Breast epithelium (tissue), 4 donors: ENCODE measurements around the gene TREM2. TPM values are rescaled to one million over a fixed set of nuclear protein-coding genes. Genes with fewer than 3 reads are reported as not detected.
"Not testable (repeated sequence)": the region's sequence is repeated elsewhere in the genome, so short reads cannot be mapped to it uniquely, and the experiment has no call there.

Experiments
- DNase-seq, 2 donors: peaks; one replicate each; pipeline ENCODE4 v3.0.0-alpha.2; 2019; ENCODE audit warnings: low spot score in 2 of 2
- H3K27ac ChIP-seq, 2 donors: fragments of 200-600 bp; sonication (generic) in 1 of 2; one replicate each; pipeline ENCODE4 v1.5.1; 2016 to 2019; ENCODE audit warnings: mild to moderate bottlenecking in 1 of 2
- H3K27me3 ChIP-seq, 2 donors: fragments of 200-600 bp; sonication (generic) in 1 of 2; one replicate each; pipeline versions ENCODE4 v1.5.1 to v1.6.0; 2017 to 2019; ENCODE audit warnings: control low read depth in 1 of 2, mild to moderate bottlenecking in 1 of 2
- H3K36me3 ChIP-seq: fragments of 200-600 bp; one replicate; pipeline ENCODE4 v1.5.1; 2019
- H3K4me1 ChIP-seq, 2 donors: fragments of 200-600 bp; sonication (generic); one replicate each; pipeline ENCODE4 v1.5.1; 2016 to 2019; ENCODE audit warnings: control low read depth in 1 of 2
- H3K4me3 ChIP-seq, 3 donors: fragments of 200-600 bp; sonication (generic); 1 replicate in 2 of 3; 2 replicates in 1 of 3; pipeline ENCODE4 v1.5.1; 2016 to 2019; ENCODE audit warnings: mild to moderate bottlenecking in 3 of 3, moderate library complexity in 2 of 3
- H3K9me3 ChIP-seq, 2 donors: fragments of 200-600 bp; sonication (generic) in 1 of 2; one replicate each; pipeline ENCODE4 v1.5.1; 2016 to 2019; ENCODE audit warnings: control low read depth in 1 of 2
- CTCF ChIP-seq, 3 donors: fragments of 450-650 bp; IDR thresholded peaks; one replicate each; pipeline ENCODE4 v1.5.1; 2016 to 2017; ENCODE audit warnings: antibody characterized with exemption in 3 of 3, mild to moderate bottlenecking in 3 of 3, moderate library complexity in 3 of 3
- POLR2A ChIP-seq: fragments of 450-650 bp; IDR thresholded peaks from one replicate; pipeline ENCODE4 v1.6.1; 2016; ENCODE audit warnings: antibody characterized with exemption, mild to moderate bottlenecking, moderate library complexity
- POLR2AphosphoS5 ChIP-seq, 3 donors: sonication (generic); formaldehyde crosslinking; IDR thresholded peaks; one replicate each; pipeline ENCODE4 v1.6.1; 2017; ENCODE audit warnings: antibody characterized with exemption in 3 of 3
- intact Hi-C: fragments of 100-400 bp; cut with DNase I; formaldehyde crosslinking; loops from one replicate; pipeline ENCODE4 v1.15.1; 2023; ENCODE audit warnings: low total_unique reads
- total RNA-seq, 3 donors: library from RNA; depleted of rRNA; stranded (reverse); fragments of >200 nt; gene quantifications; one replicate each; pipeline ENCODE4 v1.1.0, GENCODE V29; 2016

The TREM2 gene
- total RNA-seq, 3 donors from 2014 or later: 7.7 to 31.6 (median 10.5) TPM

GRCh38 chr6:41122373-41122772 is 40.5 kb downstream of the TREM2 start:
- DNase-seq: no peak
- Histone ChIP-seq H3K36me3 (no peaks in the 10 kb centered on the region), H3K27me3 (no peaks in the 10 kb centered on the region), H3K4me1 (no peaks in the 10 kb centered on the region), H3K9me3 (no peaks in the 10 kb centered on the region), H3K27ac (no peak overlapping the region), H3K4me3 (no peak overlapping the region)
- intact Hi-C loops: no loop called here
- TF ChIP-seq CTCF (IDR thresholded peaks at IDR 0.05): no peak
- no peak for TF ChIP-seq POLR2AphosphoS5 (IDR thresholded peaks at IDR 0.05)
- no peak for TF ChIP-seq POLR2A

- Histone ChIP-seq H3K9me3 (no peaks in the 10 kb centered on the region), H3K36me3 (no peaks in the 10 kb centered on the region), H3K27me3 (no peaks in the 10 kb centered on the region), H3K27ac (no peak overlapping the region), H3K4me3 (no peak overlapping the region), H3K4me1 (no peaks in the 10 kb centered on the region)
- DNase-seq: no peak
- TF ChIP-seq POLR2A (no peak), CTCF (IDR thresholded peaks at IDR 0.05) (no peak), POLR2AphosphoS5 (IDR thresholded peaks at IDR 0.05) (no peak)
- intact Hi-C loops: no loop called here
Observed at GRCh38 chr6:41120058-41120457, 42.9 kb downstream of the TREM2 start.

- no peaks in the 10 kb centered on the region for H3K36me3 ChIP-seq
- no peak for TF ChIP-seq CTCF (IDR thresholded peaks at IDR 0.05)
- TF ChIP-seq POLR2A: no peak
- TF ChIP-seq POLR2AphosphoS5 (IDR thresholded peaks at IDR 0.05): no peak
- no peak for DNase-seq
- no peak overlapping the region for H3K4me3 ChIP-seq
- no peaks in the 10 kb centered on the region for H3K27me3 ChIP-seq
- intact Hi-C loops: no loop called here
- no peak overlapping the region for H3K27ac ChIP-seq
- no peaks in the 10 kb centered on the region for H3K4me1 ChIP-seq
- no peaks in the 10 kb centered on the region for H3K9me3 ChIP-seq
Observed at GRCh38 chr6:41119508-41119907, 43.4 kb downstream of the TREM2 start.

DNA sequence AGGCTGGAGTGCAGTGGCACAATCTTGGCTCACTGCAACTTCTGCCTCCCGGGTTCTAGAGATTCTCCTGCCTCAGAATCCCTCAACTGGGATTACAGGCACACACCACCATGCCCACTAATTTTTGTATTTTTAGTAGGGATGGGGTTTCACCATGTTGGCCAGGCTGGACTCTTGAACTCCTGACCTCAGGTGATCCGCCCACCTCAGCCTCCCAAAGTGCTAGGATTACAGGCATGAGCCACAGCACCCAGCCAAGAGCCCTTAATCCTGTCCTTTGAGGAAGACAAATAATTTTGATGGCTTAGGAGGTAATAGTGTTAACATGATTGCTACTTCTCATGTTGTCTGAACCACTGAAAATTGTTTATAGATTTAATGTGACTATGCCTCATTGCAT is 47.9 kb downstream of the TREM2 start:
- H3K4me3 ChIP-seq, intact Hi-C loops, H3K9me3 ChIP-seq, H3K27ac ChIP-seq, DNase-seq, H3K36me3 ChIP-seq, H3K4me1 ChIP-seq, H3K27me3 ChIP-seq: not testable (repeated sequence)

GRCh38 chr6:41111017-41111416 is 51.9 kb downstream of the TREM2 start:
- no peaks in the 10 kb centered on the region for H3K4me1 ChIP-seq
- no peak overlapping the region for H3K4me3 ChIP-seq
- TF ChIP-seq POLR2AphosphoS5 (IDR thresholded peaks at IDR 0.05) (no peak), CTCF (IDR thresholded peaks at IDR 0.05) (no peak), POLR2A (no peak)
- no peaks in the 10 kb centered on the region for H3K36me3 ChIP-seq
- H3K27ac ChIP-seq: no peak overlapping the region
- no peaks in the 10 kb centered on the region for H3K27me3 ChIP-seq
- intact Hi-C loops: no loop called here
- no peak for DNase-seq
- no peaks in the 10 kb centered on the region for H3K9me3 ChIP-seq

Other genes with a start within 250 kb of the TREM2 start
- gene UNC5CL, start 123.9 kb downstream of the TREM2 start, total RNA-seq: 1 to 10 TPM; 1.1 to 2.0 (median 1.8) TPM
- gene TSPO2, start 120.6 kb downstream of the TREM2 start, total RNA-seq: not detected
- gene APOBEC2, start 109.9 kb downstream of the TREM2 start, total RNA-seq: not detected
- gene OARD1, start 90.8 kb downstream of the TREM2 start, total RNA-seq: 10 to 100 TPM; 17.0 to 26.2 (median 22.3) TPM
- 10 to 100 TPM; 28.6 to 33.4 (median 29.8) TPM for gene NFYA, start 90.1 kb downstream of the TREM2 start, total RNA-seq
- gene TREML1, start 8.8 kb downstream of the TREM2 start, total RNA-seq: 1 to 10 TPM in 1 of 3 donors, under 1 TPM in 2; 0.64 to 1.3 (median 0.98) TPM
- gene TREML2, start 38.0 kb upstream of the TREM2 start, total RNA-seq: under 1 TPM in 2 of 3 donors, not detected in 1; under 0.01 to 0.15 TPM
- not detected for gene TREML4, start 65.2 kb upstream of the TREM2 start, total RNA-seq
- gene TREM1, start 123.6 kb upstream of the TREM2 start, total RNA-seq: 1 to 10 TPM in 2 of 3 donors, under 1 TPM in 1; 0.98 to 2.8 (median 1.3) TPM
- not detected for gene NCR2, start 172.5 kb upstream of the TREM2 start, total RNA-seq